VCaP (cell line): ENCODE measurements around the gene PTGDS.

Experiments
- H3K27ac ChIP-seq: fragments of 450-650 bp; 2 replicates; pipeline ENCODE4 v1.5.1; 2017
- TF ChIP-seq, protein P1 (sequence below): fragments of 450-650 bp; conservative IDR thresholded peaks from 2 replicates; pipeline ENCODE4 v1.5.1; 2017; ENCODE audit warnings: mild to moderate bottlenecking, moderate library complexity

PTGDS gene

DNA sequence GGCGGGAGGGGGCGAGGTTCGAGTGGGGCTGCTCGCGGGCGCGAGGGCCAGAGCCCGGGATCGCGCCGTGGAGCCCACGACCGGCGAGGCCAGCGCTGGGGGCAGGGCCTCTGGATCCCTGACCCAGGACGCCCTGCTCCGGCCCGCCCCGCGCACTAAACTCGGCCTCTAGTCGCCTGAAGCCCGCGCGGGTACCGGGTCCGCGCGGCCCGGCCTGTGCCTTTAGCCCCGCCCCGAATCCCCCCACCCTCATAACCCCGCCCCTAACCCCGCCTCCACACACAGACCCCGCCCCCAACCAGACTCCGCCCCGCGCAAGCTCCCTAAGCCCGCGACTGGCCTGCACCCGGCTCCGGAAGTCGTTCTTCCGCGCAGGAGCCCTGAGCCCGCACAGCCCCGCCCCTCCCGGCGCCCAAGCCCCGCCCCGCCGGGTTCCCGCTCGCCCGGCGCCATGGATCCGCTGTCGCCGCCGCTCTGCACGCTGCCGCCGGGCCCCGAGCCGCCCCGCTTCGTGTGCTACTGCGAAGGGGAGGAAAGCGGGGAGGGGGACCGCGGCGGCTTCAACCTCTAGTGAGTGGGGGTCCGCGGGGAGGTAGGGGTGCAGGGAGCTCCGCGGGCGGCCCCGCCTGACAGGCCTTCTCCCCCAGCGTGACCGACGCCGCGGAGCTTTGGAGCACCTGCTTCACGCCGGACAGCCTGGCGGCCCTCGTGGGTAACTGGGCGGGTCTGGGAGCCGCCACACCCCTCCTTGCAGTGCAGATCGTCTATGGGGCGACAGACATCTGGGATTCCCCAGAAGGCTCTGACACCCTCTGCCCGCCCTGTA is 14.9 kb downstream of the PTGDS start, which contains the start of gene PAXX:
TSS of gene PAXX (plus strand) at position 430 of the 826 bp plus-strand sequence. CDS start at position 452, 22 bp downstream.
- H3K27ac ChIP-seq: peak within 1 kb of the TSS; percentile 89
- TF ChIP-seq, protein P1, sequence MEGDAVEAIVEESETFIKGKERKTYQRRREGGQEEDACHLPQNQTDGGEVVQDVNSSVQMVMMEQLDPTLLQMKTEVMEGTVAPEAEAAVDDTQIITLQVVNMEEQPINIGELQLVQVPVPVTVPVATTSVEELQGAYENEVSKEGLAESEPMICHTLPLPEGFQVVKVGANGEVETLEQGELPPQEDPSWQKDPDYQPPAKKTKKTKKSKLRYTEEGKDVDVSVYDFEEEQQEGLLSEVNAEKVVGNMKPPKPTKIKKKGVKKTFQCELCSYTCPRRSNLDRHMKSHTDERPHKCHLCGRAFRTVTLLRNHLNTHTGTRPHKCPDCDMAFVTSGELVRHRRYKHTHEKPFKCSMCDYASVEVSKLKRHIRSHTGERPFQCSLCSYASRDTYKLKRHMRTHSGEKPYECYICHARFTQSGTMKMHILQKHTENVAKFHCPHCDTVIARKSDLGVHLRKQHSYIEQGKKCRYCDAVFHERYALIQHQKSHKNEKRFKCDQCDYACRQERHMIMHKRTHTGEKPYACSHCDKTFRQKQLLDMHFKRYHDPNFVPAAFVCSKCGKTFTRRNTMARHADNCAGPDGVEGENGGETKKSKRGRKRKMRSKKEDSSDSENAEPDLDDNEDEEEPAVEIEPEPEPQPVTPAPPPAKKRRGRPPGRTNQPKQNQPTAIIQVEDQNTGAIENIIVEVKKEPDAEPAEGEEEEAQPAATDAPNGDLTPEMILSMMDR: no peak

DNA sequence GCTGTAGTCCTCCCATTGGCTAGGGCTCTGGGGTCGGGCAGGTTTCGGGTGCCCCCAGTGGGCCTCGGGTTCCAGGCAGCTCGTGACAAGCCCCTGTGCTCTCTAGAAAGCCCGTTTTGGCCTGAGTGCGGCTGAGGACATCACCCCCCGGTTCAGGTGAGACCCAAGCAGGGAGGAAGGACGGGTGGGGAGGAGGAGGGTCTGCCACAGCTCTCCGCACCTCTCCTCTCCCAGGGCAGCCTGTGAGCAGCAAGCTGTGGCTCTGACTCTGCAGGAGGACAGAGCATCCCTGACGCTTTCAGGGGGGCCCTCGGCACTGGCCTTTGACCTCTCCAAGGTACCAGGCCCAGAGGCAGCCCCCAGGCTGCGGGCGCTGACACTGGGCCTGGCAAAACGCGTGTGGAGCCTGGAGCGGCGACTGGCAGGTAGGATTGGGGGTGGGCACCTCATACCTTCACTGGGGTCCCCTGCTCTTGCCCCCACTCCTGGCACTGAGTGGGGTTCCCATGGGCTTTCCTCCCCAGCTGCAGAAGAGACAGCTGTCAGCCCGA is 15.6 kb downstream of the PTGDS start:
- H3K27ac ChIP-seq: peak overlapping the region; percentile 89
- TF ChIP-seq, protein P1: no peak

DNA sequence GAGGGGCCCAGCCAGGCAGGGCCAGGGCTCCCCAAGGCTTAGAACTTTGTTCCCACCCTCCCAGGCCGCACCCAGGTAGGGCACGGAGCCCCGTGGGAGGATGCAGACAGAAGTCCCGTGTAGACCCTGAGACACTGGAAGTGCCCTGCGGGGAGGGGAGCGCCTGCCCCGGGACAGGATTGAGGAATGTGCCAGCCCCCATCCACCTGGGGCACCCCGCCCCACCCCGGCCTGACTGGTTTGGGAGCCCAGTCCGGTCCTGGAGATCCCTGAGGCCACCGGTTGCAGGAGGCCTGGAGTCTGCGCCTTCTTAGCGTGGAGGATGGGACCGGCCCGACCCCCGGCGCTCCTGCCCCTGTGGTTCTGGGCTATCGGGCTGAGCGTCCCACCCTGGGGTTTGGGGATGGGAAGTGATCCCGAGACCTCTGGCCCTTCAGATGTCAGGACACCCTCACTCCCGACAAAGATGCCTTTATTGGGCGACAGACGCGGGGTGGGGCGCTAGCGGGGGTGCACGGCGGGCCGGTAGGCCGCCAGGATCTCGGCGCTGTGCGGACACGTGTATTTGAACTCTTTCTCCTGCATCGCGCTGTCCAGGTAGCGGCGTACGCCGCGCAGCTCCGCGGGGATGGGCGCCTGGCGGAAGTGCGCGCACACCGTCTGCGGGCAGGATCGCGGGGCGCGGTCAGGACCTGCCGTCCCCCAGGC is 17.0 kb downstream of the PTGDS start:
- no peak overlapping the region for H3K27ac ChIP-seq
- TF ChIP-seq, protein P1: no peak

DNA sequence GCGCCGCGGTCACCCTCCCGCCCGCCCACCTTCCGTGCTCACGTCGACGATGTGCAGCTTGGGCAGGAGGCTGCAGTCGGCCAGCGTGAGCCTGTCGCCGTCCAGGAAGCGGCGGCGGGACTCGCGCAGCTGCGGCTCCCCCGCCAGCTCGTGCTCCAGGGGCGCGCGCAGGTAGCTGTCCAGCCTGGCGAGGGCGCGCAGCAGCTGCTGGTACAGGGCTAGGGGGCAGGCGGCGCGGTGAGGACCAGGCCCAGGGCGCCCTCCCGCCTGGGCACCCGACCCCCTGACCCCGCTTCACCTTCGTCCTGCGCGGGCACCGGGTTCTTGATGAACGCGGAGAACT is 17.6 kb downstream of the PTGDS start:
- no peak overlapping the region for H3K27ac ChIP-seq
- TF ChIP-seq, protein P1: no peak

DNA sequence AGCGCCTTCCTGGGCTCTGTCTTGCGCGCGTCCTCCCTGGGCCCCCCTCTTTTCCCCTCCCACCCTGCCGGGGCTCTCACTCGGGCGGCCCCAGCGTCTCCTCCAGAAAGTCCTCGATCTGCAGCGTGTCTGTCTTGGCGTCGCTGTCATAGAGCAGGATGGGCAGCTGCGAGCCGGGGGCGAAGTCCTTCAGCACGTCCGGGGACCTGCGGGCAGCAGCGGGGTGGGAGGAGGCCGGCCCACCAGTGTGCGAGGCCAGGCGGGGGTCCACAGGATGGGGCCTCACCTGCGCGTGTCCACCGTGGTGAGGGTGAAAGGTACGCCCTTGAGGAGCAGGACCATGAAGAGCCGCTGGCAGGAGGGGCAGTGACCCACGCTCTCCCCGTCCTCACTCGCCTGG is 18.1 kb downstream of the PTGDS start:
- no peak overlapping the region for H3K27ac ChIP-seq
- TF ChIP-seq, protein P1: no peak

DNA sequence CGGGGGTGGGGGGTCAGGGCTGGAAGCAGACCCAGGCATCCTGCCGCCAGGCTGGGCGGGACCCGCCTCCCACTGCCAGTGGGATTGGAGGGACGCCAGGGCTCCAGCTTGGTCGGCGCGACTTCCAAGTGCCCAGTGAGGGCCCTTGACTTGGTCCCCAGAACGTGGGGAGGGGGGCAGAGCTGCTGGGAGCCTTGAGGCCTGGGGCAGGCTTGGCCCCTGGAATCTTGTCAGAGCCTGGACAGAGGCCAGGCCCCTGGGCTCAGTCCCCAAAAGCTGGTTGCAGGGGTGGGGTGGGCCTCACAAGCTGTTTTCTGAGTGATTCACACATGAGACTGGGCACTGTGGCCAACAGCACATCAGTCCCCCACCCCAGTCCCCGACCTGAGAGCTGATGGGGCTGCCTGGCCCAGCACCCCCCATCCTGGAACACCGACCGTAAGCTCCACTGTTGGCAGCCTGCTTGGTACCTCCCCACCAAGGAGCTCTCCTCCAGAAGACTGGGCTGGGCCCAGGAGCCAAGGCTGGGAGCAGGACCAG is 18.5 kb downstream of the PTGDS start:
- TF ChIP-seq, protein P1: no peak
- H3K27ac ChIP-seq: peak overlapping the region; percentile 30; the same call in 1 of the 2 replicates
